Testis (tissue), 2 donors: ENCODE data around the gene L3MBTL3.

Source experiments
- POLR2A ChIP-seq: fragments of 450-650 bp; IDR thresholded peaks from one replicate; pipeline ENCODE4 v1.6.1; 2017; ENCODE audit warnings: antibody characterized with exemption, mild to moderate bottlenecking, moderate library complexity
- TF ChIP-seq, protein P1 (sequence below), 3 experiments: fragments of 450-650 bp in 2 of 3; fragments of 200-600 bp in 1 of 3; sonication (generic) in 1 of 3; IDR thresholded peaks; one replicate each; pipeline ENCODE4 v1.5.1; 2016 to 2019; ENCODE audit warnings: antibody characterized with exemption in 3 of 3, mild to moderate bottlenecking in 2 of 3, moderate library complexity in 1 of 3

GRCh38 chr6:130127195-130127594, 108.8 kb downstream of the L3MBTL3 start:
- TF ChIP-seq, protein P1, sequence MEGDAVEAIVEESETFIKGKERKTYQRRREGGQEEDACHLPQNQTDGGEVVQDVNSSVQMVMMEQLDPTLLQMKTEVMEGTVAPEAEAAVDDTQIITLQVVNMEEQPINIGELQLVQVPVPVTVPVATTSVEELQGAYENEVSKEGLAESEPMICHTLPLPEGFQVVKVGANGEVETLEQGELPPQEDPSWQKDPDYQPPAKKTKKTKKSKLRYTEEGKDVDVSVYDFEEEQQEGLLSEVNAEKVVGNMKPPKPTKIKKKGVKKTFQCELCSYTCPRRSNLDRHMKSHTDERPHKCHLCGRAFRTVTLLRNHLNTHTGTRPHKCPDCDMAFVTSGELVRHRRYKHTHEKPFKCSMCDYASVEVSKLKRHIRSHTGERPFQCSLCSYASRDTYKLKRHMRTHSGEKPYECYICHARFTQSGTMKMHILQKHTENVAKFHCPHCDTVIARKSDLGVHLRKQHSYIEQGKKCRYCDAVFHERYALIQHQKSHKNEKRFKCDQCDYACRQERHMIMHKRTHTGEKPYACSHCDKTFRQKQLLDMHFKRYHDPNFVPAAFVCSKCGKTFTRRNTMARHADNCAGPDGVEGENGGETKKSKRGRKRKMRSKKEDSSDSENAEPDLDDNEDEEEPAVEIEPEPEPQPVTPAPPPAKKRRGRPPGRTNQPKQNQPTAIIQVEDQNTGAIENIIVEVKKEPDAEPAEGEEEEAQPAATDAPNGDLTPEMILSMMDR (IDR thresholded peaks at IDR 0.05) = no peak
- no peak for TF ChIP-seq POLR2A
